HepG2 (cell line): Measurements from ENCODE around the gene PAM16. TPM values are rescaled to one million over a fixed set of nuclear protein-coding genes. Genes with fewer than 3 reads are reported as not detected.
A peak's percentile ranks its signal among the peaks of the same experiment; 100 is the strongest.

ENCODE experiments used
- ARID2 ChIP-seq: sonication (generic); formaldehyde crosslinking; IDR thresholded peaks from 2 replicates; pipeline ENCODE4 v1.8.1; 2022; ENCODE audit warnings: mild to moderate bottlenecking, missing genetic modification reagents, borderline replicate concordance
- ASH2L ChIP-seq: fragments of 300-600, 200-600 bp; sonication (generic); IDR thresholded peaks from 2 replicates; pipeline ENCODE4 v1.7.0; 2017; ENCODE audit warnings: low read depth, mild to moderate bottlenecking, moderate library complexity, mixed read lengths, low read length; ENCODE audit not compliant: insufficient read length
- BCL6 ChIP-seq: IDR thresholded peaks from 2 replicates; pipeline ENCODE4 v1.6.1; 2016; ENCODE audit warnings: missing genetic modification reagents, missing compliant biosample characterization
- ELF1 ChIP-seq: sonication (generic); formaldehyde crosslinking; IDR thresholded peaks from 2 replicates; pipeline ENCODE4 v1.4.0; 2020; ENCODE audit warnings: missing genetic modification reagents
- KDM5A ChIP-seq: fragments of 200-600 bp; sonication (generic); IDR thresholded peaks from 2 replicates; pipeline ENCODE4 v1.7.0; 2018; ENCODE audit warnings: antibody characterized with exemption, mild to moderate bottlenecking, low read length, borderline replicate concordance
- KDM6A ChIP-seq: IDR thresholded peaks from 2 replicates; pipeline ENCODE4 v1.6.1; 2016; ENCODE audit warnings: low read depth
- MAF1 ChIP-seq: sonication (generic); formaldehyde crosslinking; IDR thresholded peaks from 2 replicates; pipeline ENCODE4 v1.5.0; 2020; ENCODE audit warnings: missing genetic modification reagents, borderline replicate concordance
- PPARG ChIP-seq: conservative IDR thresholded peaks from 2 replicates; pipeline ENCODE4 v1.6.1; 2016; ENCODE audit warnings: missing biosample characterization, missing genetic modification reagents
- SIN3A ChIP-seq: IDR thresholded peaks from 2 replicates; pipeline ENCODE4 v1.6.1; 2011; ENCODE audit warnings: low read depth, mild to moderate bottlenecking, control low read depth, low read length, borderline replicate concordance
- SRSF1 ChIP-seq: fragments of 200-400 bp; formaldehyde crosslinking; optimal IDR thresholded peaks from 2 replicates; pipeline ENCODE3; 2017; ENCODE audit warnings: mild to moderate bottlenecking, low read depth, low read length, moderate library complexity
- TAF1 ChIP-seq: sonication (generic); formaldehyde crosslinking; IDR thresholded peaks from 2 replicates; pipeline ENCODE4 v1.4.0; 2020; ENCODE audit warnings: missing genetic modification reagents
- ZBTB20 ChIP-seq: sonication (generic); formaldehyde crosslinking; IDR thresholded peaks from 2 replicates; pipeline ENCODE4 v1.8.1; 2023; ENCODE audit warnings: missing genetic modification reagents, low read depth, mild to moderate bottlenecking, borderline replicate concordance
- ZFP36L1 ChIP-seq: sonication (generic); formaldehyde crosslinking; IDR thresholded peaks from 2 replicates; pipeline ENCODE4 v1.8.0; 2022; ENCODE audit warnings: mild to moderate bottlenecking, missing genetic modification reagents, moderate library complexity
- ZNF264 ChIP-seq: sonication (generic); formaldehyde crosslinking; IDR thresholded peaks from 2 replicates; pipeline ENCODE4 v1.4.0; 2020; ENCODE audit warnings: missing genetic modification reagents
- ZNF556 ChIP-seq: sonication (generic); formaldehyde crosslinking; IDR thresholded peaks from 2 replicates; pipeline ENCODE4 v1.4.0; 2020; ENCODE audit warnings: mild to moderate bottlenecking, missing genetic modification reagents, borderline replicate concordance
- polyA plus RNA-seq, 8 experiments: library from polyadenylated mRNA; depleted of rRNA in 3 of 8; stranded (reverse) in 7 of 8; unstranded in 1 of 8; fragments of >200 nt; fragmentation: Illumina TruSeq in 4 of 8; extraction: Trizol in 4 of 8; gene quantifications; 2 replicates each; pipeline versions ENCODE4 v1.2.1 to v1.2.3, GENCODE V29; 2011 to 2016; ENCODE audit warnings: low read depth in 4 of 8, missing spikeins in 1 of 8, mixed read lengths in 1 of 8; ENCODE audit not compliant: insufficient read depth in 1 of 8
- total RNA-seq, 5 experiments: library from RNA; depleted of rRNA; stranded (reverse); fragments of >200 nt; fragmentation: Illumina TruSeq; extraction: Trizol; gene quantifications; 2 replicates each; pipeline ENCODE4 v1.2.3, GENCODE V29; 2016; ENCODE audit warnings: low read depth in 1 of 5
- TF ChIP-seq, protein P1 (sequence below): sonication (generic); formaldehyde crosslinking; IDR thresholded peaks from 2 replicates; pipeline ENCODE4 v1.4.0; 2020; ENCODE audit warnings: missing genetic modification reagents
- TF ChIP-seq, protein P2 (sequence below): sonication (generic); formaldehyde crosslinking; IDR thresholded peaks from one replicate; pipeline ENCODE4 v1.5.1; 2020; ENCODE audit warnings: mild to moderate bottlenecking, missing genetic modification reagents; ENCODE audit errors: not compliant biosample characterization

Gene PAM16
- total and polyA plus RNA-seq, 2 of the 13 experiments (the other 11 are each of a cell fraction or from before 2014, with no cell fraction given): 51.5 to 51.8 TPM

DNA sequence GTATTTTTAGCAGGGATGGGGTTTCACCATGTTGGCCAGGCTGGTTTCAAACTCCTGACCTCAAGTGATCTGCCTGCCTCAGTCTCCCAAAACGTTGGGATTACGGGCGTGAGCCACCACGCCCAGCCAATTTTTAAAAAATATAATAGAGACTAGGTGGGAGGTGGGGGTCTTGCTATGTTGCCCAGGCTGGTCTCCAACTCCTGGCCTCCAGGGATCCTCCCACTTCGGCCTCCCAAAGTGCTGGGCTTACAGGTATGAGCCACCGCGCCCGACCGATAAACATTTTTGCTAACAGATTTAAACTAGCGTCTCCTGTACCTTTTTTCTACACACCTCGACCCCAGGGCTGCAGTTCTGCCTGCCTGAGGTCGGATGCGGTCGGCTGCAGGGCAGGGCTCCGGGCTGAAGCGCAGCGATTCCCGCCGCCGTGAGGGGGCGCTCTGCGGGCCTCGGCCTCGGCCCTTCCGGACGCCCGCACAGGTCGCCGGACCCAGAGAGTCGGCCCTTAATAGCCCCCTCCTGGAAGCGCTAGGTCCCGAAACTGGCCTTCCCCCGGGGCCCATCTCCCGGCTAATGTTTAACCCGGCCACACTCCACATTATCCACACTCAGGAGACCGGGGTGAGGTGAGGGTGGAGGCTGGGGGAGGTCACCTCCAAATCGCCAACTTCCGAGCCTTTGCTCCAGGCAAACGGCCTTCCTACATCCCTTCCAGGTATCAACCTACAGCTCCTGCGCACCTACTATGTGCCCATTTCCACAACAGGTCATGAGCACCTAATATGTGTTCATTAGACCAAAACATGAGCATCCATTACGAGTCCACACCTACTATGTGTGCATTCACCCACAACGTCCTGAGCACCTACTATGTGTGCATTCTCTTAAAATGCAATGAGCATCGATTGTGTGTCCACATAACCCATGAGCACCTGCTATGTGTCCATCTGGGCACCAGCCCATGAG is 37.3 kb downstream of the PAM16 start (continued):
- TF ChIP-seq ARID2 (CRISPR knock-in tag): 0 out of 2 replicates have a peak, but pooled peaks have one; percentile 31
- TF ChIP-seq, protein P1, sequence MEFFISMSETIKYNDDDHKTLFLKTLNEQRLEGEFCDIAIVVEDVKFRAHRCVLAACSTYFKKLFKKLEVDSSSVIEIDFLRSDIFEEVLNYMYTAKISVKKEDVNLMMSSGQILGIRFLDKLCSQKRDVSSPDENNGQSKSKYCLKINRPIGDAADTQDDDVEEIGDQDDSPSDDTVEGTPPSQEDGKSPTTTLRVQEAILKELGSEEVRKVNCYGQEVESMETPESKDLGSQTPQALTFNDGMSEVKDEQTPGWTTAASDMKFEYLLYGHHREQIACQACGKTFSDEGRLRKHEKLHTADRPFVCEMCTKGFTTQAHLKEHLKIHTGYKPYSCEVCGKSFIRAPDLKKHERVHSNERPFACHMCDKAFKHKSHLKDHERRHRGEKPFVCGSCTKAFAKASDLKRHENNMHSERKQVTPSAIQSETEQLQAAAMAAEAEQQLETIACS (CRISPR knock-in tag): 0 out of 2 replicates have a peak, but pooled peaks have one; percentile 41
- peak; percentile 37; the same call in 1 of the 2 replicates for TF ChIP-seq TAF1 (CRISPR knock-in tag)
- no peak for TF ChIP-seq KDM5A
- no peak for TF ChIP-seq PPARG (CRISPR knock-in tag)
- TF ChIP-seq, protein P2, sequence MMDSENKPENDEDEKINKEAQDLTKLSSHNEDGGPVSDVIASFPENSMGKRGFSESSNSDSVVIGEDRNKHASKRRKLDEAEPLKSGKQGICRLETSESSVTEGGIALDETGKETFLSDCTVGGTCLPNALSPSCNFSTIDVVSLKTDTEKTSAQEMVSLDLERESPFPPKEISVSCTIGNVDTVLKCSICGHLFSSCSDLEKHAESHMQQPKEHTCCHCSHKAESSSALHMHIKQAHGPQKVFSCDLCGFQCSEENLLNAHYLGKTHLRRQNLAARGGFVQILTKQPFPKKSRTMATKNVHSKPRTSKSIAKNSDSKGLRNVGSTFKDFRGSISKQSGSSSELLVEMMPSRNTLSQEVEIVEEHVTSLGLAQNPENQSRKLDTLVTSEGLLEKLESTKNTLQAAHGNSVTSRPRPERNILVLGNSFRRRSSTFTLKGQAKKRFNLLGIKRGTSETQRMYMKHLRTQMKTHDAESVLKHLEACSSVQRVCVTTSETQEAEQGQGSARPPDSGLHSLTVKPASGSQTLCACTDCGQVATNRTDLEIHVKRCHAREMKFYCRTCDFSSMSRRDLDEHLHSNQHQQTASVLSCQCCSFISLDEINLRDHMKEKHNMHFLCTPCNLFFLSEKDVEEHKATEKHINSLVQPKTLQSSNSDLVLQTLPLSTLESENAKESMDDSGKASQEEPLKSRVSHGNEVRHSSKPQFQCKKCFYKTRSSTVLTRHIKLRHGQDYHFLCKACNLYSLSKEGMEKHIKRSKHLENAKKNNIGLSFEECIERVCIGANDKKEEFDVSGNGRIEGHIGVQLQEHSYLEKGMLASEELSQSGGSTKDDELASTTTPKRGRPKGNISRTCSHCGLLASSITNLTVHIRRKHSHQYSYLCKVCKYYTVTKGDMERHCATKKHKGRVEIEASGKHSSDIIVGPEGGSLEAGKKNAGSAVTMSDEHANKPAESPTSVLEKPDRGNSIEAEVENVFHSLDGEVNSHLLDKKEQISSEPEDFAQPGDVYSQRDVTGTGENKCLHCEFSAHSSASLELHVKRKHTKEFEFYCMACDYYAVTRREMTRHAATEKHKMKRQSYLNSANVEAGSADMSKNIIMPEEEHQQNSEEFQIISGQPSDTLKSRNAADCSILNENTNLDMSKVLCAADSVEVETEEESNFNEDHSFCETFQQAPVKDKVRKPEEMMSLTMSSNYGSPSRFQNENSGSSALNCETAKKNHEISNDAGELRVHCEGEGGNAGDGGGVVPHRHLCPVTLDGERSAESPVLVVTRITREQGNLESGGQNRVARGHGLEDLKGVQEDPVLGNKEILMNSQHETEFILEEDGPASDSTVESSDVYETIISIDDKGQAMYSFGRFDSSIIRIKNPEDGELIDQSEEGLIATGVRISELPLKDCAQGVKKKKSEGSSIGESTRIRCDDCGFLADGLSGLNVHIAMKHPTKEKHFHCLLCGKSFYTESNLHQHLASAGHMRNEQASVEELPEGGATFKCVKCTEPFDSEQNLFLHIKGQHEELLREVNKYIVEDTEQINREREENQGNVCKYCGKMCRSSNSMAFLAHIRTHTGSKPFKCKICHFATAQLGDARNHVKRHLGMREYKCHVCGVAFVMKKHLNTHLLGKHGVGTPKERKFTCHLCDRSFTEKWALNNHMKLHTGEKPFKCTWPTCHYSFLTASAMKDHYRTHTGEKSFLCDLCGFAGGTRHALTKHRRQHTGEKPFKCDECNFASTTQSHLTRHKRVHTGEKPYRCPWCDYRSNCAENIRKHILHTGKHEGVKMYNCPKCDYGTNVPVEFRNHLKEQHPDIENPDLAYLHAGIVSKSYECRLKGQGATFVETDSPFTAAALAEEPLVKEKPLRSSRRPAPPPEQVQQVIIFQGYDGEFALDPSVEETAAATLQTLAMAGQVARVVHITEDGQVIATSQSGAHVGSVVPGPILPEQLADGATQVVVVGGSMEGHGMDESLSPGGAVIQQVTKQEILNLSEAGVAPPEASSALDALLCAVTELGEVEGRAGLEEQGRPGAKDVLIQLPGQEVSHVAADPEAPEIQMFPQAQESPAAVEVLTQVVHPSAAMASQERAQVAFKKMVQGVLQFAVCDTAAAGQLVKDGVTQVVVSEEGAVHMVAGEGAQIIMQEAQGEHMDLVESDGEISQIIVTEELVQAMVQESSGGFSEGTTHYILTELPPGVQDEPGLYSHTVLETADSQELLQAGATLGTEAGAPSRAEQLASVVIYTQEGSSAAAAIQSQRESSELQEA (CRISPR knock-in tag): no peak
- 0 out of 2 replicates have a peak, but pooled peaks have one; percentile 39 for TF ChIP-seq ZFP36L1 (CRISPR knock-in tag)
- peak; percentile 65 for TF ChIP-seq ASH2L
- TF ChIP-seq KDM6A (CRISPR knock-in tag): no peak
- TF ChIP-seq ELF1 (CRISPR knock-in tag): peak; percentile 63
- no peak for TF ChIP-seq SRSF1
- TF ChIP-seq MAF1 (CRISPR knock-in tag): no peak
- no peak for TF ChIP-seq ZBTB20 (CRISPR knock-in tag)
- no peak for TF ChIP-seq ZNF264 (CRISPR knock-in tag)
- TF ChIP-seq SIN3A: no peak
- 0 out of 2 replicates have a peak, but pooled peaks have one; percentile 4 for TF ChIP-seq BCL6 (CRISPR knock-in tag)
- peak; percentile 73 for TF ChIP-seq ZNF556
